ENCODE data around the gene MYL11.

DNA sequence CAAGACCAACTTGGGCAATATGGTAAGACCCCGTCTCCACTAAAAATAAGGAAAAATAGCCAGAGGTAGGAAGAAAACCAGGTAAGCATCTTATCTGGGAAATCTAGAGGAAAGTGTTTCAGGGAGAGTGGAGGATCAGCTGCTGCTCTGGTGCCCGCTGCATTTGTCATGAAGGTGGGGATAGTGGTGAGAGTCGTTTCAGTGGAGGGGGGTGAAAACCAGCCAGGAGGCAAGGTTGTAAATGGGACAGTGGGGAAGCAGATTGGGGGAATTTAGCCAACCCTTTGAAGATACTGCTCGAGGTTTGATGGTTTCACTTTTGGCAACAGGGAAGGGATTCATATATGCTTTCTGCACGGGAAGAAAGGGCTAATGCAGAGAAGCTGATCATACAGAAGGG lies 46.4 kb downstream of the MYL11 start:
- no peak for TF ChIP-seq TAF1 (IDR thresholded peaks at IDR 0.05; ENCODE audit: borderline replicate concordance, insufficient read depth, low read length)
- TF ChIP-seq POLR2AphosphoS5 (IDR thresholded peaks at IDR 0.05; ENCODE audit: low read depth, low read length) = no peak
- TF ChIP-seq, protein P1, sequence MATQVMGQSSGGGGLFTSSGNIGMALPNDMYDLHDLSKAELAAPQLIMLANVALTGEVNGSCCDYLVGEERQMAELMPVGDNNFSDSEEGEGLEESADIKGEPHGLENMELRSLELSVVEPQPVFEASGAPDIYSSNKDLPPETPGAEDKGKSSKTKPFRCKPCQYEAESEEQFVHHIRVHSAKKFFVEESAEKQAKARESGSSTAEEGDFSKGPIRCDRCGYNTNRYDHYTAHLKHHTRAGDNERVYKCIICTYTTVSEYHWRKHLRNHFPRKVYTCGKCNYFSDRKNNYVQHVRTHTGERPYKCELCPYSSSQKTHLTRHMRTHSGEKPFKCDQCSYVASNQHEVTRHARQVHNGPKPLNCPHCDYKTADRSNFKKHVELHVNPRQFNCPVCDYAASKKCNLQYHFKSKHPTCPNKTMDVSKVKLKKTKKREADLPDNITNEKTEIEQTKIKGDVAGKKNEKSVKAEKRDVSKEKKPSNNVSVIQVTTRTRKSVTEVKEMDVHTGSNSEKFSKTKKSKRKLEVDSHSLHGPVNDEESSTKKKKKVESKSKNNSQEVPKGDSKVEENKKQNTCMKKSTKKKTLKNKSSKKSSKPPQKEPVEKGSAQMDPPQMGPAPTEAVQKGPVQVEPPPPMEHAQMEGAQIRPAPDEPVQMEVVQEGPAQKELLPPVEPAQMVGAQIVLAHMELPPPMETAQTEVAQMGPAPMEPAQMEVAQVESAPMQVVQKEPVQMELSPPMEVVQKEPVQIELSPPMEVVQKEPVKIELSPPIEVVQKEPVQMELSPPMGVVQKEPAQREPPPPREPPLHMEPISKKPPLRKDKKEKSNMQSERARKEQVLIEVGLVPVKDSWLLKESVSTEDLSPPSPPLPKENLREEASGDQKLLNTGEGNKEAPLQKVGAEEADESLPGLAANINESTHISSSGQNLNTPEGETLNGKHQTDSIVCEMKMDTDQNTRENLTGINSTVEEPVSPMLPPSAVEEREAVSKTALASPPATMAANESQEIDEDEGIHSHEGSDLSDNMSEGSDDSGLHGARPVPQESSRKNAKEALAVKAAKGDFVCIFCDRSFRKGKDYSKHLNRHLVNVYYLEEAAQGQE (IDR thresholded peaks at IDR 0.05; ENCODE audit: insufficient read depth in 1 of 2, low read depth in 2 of 2, low read length in 2 of 2) = no peak
- no peak for TF ChIP-seq SIN3A (IDR thresholded peaks at IDR 0.05; ENCODE audit: borderline replicate concordance, insufficient read depth, low read length)
- TF ChIP-seq FOXP2 (optimal IDR thresholded peaks at IDR 0.05; ENCODE audit: borderline replicate concordance, extremely low read depth, extremely low read length, insufficient read depth) = no peak

Data from PFSK-1 (cell line).